ENCODE data around the gene MRPS26.
"Not testable (repeated sequence)": the region's sequence is repeated elsewhere in the genome, so short reads cannot be mapped to it uniquely, and the experiment has no call there.

MRPS26 gene

GRCh38 chr20:3071266-3071609, 25.4 kb downstream of the MRPS26 start:
- Histone ChIP-seq H3K9me3 (ENCODE audit: severe bottlenecking) (no peaks in the 10 kb centered on the region), H3K4me3 (ENCODE audit: low read depth, low read length) (no peak overlapping the region), H3K27ac (no peak overlapping the region), H3K27me3 (ENCODE audit: insufficient read depth, low read depth, severe bottlenecking) (no peaks in the 10 kb centered on the region), H3K36me3 (no peaks in the 10 kb centered on the region)
- no peak for TF ChIP-seq CTCF (IDR thresholded peaks at IDR 0.05; ENCODE audit: low read depth, low read length)
- no peak for DNase-seq

GRCh38 chr20:3071610-3072529, 26.0 kb downstream of the MRPS26 start, which contains the start of gene OXT:
OXT (plus strand) TSS chr20:3071620; CDS start chr20:3071656, 36 bp downstream.
- DNase-seq = no peak
- no peaks in the 10 kb centered on the region for H3K9me3 ChIP-seq (ENCODE audit: severe bottlenecking)
- H3K4me3 ChIP-seq (ENCODE audit: low read depth, low read length) = no peak within 1 kb of the TSS
- TF ChIP-seq CTCF (IDR thresholded peaks at IDR 0.05; ENCODE audit: low read depth, low read length) = no peak
- no peaks in the 10 kb centered on the region for H3K36me3 ChIP-seq
- no peaks in the 10 kb centered on the region for H3K27me3 ChIP-seq (ENCODE audit: insufficient read depth, low read depth, severe bottlenecking)
- H3K27ac ChIP-seq = no peak within 1 kb of the TSS

GRCh38 chr20:3072530-3073250, 26.8 kb downstream of the MRPS26 start:
- Histone ChIP-seq H3K36me3 (no peaks in the 10 kb centered on the region), H3K4me3 (ENCODE audit: low read depth, low read length) (no peak overlapping the region), H3K27me3 (ENCODE audit: insufficient read depth, low read depth, severe bottlenecking) (no peaks in the 10 kb centered on the region), H3K27ac (no peak overlapping the region), H3K9me3 (ENCODE audit: severe bottlenecking) (no peaks in the 10 kb centered on the region)
- DNase-seq = no peak
- TF ChIP-seq CTCF (IDR thresholded peaks at IDR 0.05; ENCODE audit: low read depth, low read length) = no peak

- H3K27ac ChIP-seq; H3K4me3 ChIP-seq (ENCODE audit: low read depth, low read length); H3K9me3 ChIP-seq (ENCODE audit: severe bottlenecking); H3K36me3 ChIP-seq; DNase-seq; H3K27me3 ChIP-seq (ENCODE audit: insufficient read depth, low read depth, severe bottlenecking): not testable (repeated sequence)
Measured at GRCh38 chr20:3073251-3073643, 27.4 kb downstream of the MRPS26 start.

GRCh38 chr20:3074812-3075211, 29.0 kb downstream of the MRPS26 start:
- H3K4me3 ChIP-seq (ENCODE audit: low read depth, low read length) = no peak overlapping the region
- TF ChIP-seq CTCF (IDR thresholded peaks at IDR 0.05; ENCODE audit: low read depth, low read length) = no peak
- no peak for DNase-seq
- H3K27me3 ChIP-seq (ENCODE audit: insufficient read depth, low read depth, severe bottlenecking) = no peaks in the 10 kb centered on the region
- H3K27ac ChIP-seq = no peak overlapping the region
- H3K36me3 ChIP-seq = no peaks in the 10 kb centered on the region
- H3K9me3 ChIP-seq (ENCODE audit: severe bottlenecking) = no peaks in the 10 kb centered on the region

- H3K27ac ChIP-seq; H3K27me3 ChIP-seq (ENCODE audit: insufficient read depth, low read depth, severe bottlenecking); DNase-seq; H3K36me3 ChIP-seq; H3K9me3 ChIP-seq (ENCODE audit: severe bottlenecking); H3K4me3 ChIP-seq (ENCODE audit: low read depth, low read length): not testable (repeated sequence)
Measured at GRCh38 chr20:3075315-3075714, 29.5 kb downstream of the MRPS26 start.

All from WERI-Rb-1 (cell line).